Measurements from ENCODE around the gene PKIB.
"Not testable (repeated sequence)": the region's sequence is repeated elsewhere in the genome, so short reads cannot be mapped to it uniquely, and the experiment has no call there.

The PKIB gene

DNA sequence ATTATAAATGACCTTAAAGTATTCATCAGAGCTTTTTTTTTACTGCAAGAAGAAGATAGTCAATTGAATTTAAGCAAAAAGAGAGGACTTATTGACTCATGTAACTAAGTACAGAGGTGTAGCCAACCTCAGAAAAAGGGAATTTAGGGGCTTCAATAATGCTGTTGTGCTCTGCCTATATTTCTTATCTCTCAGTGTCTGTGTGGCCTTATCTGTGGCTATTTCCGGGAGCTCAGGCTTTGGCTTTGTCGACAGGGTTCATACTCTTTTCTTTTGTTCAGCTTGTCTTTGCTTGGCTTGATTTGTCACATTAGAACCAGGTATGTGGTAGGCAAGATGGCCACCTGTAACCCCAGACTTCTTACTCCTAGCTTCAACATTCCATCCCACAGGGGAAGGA lies 130.7 kb downstream of the PKIB start:
- no peak for DNase-seq (ENCODE audit: low read depth in 2 of 3, low spot score in 1 of 3)

DNA sequence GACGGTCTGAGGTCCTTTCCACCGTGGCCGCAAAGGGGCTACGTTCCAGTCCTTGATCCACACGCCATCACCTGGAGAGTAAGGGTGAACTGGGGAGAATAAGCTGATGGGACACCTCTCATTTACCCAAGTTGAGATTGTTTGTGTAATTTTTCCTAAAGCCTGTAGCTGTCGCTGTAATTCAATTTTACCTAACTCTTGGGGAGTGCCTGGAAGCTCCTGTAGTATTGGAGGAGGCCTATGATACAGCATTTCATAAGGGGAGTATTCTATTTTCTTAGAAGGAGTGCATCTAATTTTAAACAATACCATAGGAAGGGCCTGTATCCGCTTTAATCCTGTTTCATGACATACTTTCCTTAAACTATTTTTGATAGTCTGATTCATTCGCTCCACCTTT lies 134.0 kb downstream of the PKIB start:
- not testable (repeated sequence) for DNase-seq (ENCODE audit: low read depth in 2 of 3, low spot score in 1 of 3)

DNA sequence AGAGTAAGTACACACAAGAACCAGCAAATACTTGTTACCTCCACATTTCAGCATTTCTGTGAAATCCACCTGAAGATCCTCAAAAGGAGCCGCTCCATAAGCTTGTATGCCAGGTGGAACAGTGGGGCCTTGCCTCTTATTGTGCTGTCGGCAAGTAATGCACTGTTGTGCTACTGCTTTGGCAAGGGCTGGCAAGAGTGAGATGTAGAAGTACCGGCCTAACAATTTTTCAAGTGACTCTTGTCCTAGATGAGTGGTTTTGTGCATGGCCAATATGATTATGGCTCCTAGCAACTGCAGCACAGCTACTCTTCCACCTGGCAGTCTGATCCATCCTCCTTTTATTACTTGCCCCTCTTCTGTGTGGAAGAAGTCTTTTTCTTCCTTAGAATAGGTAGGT lies 134.7 kb downstream of the PKIB start:
- not testable (repeated sequence) for DNase-seq (ENCODE audit: low read depth in 2 of 3, low spot score in 1 of 3)

DNA sequence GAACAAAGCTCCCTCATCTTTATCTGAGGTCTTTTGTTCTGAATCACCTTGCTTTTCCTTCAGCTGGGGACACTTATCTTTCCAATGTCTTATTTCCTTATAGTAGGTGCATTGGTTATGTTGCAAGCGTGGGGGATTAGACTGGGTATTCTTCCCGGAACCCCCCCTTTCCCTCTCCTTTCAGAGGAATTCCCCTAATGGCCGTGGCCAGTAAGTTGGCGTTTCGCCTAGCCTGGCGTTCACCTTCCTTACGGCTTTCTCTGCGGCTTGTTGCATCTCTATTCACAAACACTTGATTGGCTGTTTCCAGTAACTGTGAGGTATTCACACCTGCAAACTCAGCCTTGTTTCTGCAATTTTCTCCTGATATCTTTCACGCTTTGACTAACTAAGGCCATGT lies 136.5 kb downstream of the PKIB start:
- no peak for DNase-seq (ENCODE audit: low read depth in 2 of 3, low spot score in 1 of 3)

DNA sequence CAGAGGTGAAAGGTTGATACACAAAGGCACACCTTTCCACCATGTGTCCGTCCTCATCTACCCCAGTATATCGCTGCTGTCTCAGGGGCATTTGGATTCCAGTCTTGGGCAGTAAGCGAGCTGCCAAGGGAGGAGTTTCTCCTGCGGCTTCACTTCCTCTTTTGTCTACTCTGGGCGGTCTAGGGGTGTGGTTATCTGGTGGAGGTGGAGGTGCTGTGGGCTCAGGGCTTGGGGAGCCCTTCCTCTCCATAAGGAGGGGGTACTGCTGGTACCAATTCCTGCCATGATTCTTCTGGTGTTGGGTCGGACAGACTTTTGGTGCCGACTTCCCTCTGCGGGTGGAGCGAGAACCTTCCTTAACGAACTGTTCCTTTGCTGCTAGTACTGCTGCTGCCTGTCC lies 137.4 kb downstream of the PKIB start:
- DNase-seq (ENCODE audit: low read depth in 2 of 3, low spot score in 1 of 3) = no peak

DNA sequence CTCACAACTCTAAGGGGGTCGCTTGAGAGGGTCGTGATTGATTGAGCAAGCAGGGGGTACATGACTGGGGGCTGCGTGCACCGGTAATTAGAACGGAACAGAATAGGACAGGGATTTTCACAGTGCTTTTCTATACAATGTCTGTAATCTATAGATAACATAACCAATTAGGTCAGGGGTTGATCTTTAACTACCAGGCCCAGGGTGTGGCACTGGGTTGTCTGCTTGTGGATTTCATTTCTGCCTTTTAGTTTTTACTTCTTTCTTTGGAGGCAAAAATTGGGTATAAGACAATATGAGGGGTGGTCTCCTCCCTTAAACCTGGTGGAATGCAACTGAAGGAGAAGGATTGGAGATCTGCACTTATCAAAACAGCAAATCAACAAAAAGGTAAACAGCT lies 138.7 kb downstream of the PKIB start:
- DNase-seq (ENCODE audit: low read depth in 2 of 3, low spot score in 1 of 3) = not testable (repeated sequence)

DNA sequence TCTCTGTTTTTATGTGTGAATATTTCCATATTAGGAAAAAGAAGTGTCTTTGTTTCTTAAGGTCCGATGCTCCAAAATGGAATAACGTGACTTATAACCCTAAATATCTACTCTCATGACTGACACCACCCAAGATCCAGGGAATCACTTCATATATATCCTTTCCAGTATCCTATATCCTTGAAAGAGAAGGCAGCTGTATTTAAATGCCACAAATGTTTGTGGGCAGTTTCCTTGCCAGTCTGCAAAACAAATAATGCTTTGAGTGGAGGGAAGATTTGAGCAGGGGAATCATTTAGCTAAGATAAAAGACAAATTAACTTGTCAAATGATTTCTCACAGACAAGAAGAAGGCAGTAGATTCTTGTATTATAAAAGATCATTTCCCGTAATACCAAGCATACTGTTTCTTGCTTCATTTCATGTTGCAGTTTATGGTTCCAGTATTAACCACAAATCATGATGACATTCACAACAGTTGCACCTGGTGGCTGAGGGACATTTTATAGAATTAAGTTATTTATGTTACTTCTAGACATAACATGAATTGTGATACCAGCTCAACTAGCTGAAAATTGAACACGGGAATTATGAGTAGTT lies 139.3 kb downstream of the PKIB start:
- DNase-seq (ENCODE audit: low read depth in 2 of 3, low spot score in 1 of 3) = no peak

DNA sequence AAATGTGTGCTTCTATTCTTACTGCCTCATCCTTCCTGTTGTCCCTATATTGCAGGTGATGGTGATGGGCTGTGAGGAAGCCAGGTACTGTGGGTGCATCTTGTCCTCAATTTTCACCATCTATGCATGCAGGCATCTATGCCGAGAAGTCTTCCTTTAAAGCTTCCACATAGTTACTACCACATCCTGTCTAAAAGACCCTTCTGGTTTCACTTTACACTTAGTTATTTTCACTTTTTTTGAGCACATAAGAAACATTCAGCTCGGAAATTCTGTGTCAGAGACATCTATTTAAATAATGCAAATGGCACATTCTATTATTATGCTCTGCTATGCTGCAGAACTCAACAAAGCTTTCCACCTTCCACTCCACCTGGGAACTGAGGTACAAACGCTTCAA lies 141.1 kb downstream of the PKIB start:
- no peak for DNase-seq (ENCODE audit: low read depth in 2 of 3, low spot score in 1 of 3)

DNA sequence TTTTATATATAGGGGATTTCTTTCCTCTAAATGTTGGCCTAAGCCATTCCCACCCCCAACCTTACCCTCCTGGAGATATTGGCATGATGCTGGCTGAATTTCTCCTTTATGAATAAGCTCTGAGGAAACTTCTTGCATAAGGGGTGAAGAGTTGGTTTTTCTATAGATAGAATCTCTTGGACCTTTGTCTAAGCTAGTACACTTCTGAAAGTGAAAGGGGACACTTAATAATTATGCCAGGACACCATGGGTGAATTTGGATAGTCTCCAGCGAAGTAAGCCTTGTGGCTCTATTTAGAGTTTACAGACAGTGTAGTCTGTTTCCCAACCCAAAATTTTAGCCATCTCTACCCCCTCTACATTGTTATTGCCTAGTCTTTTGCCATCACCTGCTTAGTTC lies 142.3 kb downstream of the PKIB start:
- no peak for DNase-seq (ENCODE audit: low read depth in 2 of 3, low spot score in 1 of 3)

DNA sequence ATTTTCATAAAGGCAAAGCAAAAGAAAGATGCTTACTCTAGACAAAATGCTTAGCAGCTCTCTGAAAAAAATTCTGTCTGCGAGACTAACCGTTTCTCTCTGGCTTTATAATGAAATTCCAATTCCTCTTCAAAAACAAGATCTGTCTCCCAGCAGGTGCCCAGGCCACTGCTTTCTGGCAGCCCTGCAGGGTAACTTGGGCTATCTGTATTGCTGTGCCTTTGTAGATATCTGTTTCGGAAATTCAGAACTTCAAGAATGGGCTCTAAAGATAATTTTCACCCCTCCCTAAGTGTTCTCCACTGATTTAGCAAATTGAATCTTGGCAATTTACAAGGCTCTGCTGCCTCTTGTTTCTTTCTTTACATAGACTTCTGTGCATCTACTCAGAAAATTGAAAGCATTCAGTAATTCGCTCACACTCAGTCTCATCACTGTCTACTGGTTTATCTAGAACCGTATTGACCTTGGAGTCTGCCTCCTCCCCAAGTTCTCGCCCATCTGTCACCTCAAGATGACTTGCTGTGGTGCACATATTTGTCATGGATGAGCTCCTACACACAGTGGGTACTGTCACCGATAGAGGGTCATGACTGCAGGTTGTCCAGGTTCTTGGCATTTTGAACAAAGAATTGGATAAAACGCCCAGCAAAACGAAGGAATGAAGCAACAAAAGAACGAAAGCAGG lies 142.9 kb downstream of the PKIB start:
- DNase-seq (ENCODE audit: low read depth in 2 of 3, low spot score in 1 of 3) = no peak

DNA sequence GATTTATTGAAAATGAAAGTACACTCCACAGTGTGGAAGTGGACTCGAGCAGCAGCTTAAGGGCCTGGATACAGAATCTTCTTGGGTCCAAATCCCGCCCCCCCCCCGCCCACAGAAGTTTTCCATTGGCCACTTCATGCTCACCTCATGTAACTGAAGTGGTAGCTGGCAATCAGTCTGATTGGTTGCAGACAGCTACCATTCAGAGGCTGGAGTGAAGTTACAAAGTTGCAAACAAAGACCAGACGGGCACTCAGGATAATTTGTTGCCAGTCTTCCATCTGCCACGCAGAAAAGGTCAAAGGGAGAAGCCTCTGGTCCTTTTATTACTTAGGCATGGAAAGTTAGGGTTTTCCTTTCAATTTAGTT lies 143.5 kb downstream of the PKIB start:
- no peak for DNase-seq (ENCODE audit: low read depth in 2 of 3, low spot score in 1 of 3)

DNA sequence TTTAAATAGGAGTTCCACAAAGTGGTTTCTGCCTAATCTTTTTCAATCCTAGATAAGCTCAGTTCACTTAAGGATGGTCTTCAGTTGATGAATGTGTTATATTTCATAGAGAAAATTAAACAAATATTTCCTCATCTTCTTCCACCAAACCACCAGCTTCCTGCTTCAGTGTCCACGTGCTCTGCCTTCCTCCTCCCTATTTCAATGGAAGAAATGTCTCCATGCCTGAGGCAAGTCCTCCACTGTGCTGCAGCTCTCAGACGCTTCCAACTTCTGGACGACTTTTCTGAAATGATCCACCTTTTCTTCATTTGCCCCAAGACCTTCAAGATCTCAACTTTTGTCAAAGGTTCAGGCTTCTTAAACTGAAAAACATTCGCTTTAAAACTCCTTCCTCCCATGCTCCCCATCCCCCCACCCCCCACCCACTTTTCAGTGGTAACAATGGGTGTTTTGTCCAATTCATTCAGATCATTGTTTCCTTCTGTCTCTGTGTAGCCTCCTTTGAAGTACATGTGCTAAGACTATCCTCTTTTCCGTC lies 144.1 kb downstream of the PKIB start:
- DNase-seq (ENCODE audit: low read depth in 2 of 3, low spot score in 1 of 3) = no peak

DNA sequence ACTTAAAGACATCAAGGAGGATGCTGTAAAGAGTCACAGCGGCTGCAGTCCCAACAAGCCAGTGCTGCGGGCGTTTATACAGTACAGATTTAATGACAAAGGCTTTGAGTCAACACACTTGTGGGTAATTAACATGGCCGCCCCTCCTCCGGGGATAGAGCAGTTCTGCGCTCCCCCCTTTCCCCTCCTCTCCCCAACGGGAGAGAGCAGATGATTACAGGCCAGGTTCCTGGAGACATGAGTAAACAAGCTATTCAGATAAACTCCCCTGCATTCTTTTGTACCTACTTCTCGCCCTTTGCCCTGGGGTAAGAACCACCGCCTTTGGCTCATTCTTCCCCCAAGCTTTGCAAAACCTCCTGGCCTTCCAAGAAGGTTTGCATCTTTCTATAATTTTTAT lies 145.7 kb downstream of the PKIB start:
- DNase-seq (ENCODE audit: low read depth in 2 of 3, low spot score in 1 of 3) = no peak

DNA sequence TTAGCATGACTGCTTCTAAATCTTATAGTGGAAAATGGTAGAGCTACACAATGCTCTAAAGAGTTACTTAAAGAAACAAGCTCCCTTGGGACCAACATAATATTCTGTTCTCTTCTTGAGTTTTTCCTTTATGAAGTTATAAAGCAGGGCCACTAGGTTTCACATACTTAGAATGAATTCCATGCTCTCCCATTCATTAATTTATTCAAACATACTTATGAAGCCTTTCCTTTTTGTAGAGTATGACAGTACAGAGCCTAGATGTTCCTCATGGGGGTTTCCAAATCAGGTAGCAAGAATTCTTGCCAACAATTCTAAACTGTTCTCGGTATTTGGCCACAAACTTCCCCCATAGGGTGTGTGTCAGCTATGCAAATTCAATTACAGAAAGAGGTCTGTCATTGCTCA lies 148.7 kb downstream of the PKIB start:
- no peak for DNase-seq (ENCODE audit: low read depth in 2 of 3, low spot score in 1 of 3)

DNA sequence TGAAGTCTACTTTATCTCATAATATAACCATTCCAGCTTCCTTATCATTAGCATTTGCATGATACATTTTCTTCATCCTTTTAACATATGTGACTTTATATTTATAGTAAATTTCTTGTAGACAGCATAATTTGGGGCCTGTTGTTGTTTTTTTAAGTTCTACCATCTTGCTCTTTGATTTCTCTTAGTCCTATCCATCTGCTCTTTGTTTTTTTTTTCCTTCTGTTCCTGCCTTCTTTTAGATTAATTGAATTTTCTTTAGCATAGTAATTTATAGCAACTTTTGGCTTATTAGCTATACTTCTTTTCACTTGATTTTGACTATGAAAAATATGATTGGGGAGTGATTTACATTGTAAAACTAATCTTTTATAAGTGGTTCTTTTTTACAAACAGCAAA lies 150.1 kb downstream of the PKIB start:
- no peak for DNase-seq (ENCODE audit: low read depth in 2 of 3, low spot score in 1 of 3)

DNA sequence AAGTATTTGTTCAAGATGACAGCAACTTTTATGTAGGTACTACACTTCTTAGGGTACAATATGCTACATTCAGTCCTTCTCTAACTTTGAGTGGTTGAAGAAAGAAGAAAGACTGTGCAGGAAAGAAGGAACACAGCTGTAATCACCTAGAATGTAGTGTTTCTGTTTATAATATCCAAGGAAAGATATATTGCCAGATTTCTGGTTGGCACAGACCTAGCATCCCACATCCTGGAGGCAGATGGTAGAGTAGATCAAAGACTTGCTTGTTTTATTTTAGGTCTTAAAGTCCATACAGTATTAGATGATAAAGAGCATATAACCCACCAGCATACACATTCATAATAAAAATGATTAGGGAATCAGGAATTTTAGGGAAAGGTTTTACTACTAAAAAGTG lies 156.1 kb downstream of the PKIB start:
- no peak for DNase-seq (ENCODE audit: low read depth in 2 of 3, low spot score in 1 of 3)

DNA sequence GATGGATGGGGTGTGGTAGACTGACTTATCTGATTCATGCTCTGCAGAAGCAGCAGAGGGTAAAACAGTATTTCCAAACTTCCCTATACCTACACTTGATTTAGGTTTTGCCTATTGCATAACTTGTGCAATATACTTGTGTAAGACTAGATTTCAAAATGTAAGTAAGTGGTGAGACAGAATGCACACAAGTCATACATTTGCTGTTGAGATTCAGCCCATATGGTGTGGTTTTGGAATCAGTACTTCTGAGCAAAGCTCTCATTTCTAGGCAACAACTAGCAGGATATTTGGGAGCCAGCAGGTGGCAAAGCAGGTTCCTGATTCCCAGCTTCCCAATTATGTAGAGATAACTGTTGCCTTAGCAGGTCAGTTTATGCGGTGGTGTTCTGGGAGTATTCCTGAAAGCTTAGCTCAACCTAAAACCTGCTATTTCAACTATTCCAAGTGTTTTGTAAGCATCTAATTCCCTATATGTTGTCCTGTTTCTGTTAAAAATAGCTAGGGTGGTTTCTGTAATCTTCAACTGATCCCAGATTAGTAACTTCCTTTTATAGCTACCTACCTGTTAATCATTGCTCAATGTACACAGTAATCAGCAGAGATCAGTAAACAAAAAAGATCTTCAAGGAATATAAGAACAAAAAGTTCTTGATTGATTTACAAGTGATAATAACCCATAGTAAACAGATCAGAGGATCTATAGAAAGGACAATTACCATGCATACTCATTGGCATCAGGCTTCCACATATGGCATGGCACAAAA lies 160.8 kb downstream of the PKIB start:
- no peak for DNase-seq (ENCODE audit: low read depth in 2 of 3, low spot score in 1 of 3)

DNA sequence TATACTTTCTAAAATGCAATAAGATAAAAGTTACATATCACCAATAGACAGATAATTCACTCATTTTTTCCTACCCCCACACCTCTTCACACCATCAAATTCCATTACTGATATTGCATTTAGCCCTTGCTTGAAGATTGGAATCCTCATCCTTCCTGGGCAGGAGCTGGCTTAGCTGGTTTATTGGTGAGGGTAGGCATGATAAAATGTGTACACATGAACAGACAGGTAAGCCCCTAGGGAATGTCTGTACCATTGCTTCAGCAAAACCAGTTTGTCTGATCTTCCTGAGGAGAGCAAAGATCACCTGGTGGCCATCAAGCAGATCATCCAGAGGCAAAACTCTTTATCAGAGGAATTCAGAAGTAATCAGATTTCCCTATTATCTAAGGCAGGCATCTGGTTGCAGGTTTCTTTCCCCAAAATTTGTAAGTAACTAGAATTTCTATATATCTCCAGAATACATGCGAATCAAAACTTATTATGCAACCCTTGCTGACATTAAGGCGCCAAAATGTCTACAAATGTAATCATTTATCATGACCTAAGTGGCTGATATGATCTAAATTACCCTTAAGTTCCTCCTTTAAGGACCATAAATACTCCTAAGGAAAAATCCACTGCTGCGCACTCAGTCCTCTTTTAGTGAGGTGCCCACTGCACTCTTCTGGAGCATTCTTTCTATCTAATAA lies 162.7 kb downstream of the PKIB start:
- DNase-seq (ENCODE audit: low read depth in 2 of 3, low spot score in 1 of 3) = no peak

Data from stimulated activated CD4-positive, alpha-beta T cell treated with anti-CD3 and anti-CD28 coated beads, Interleukin-12 subunit alpha, Interleukin-12 subunit beta, amount 100 ng/mL, for 48 hours (primary cell).